OCI-LY1 (cell line): ENCODE measurements around the gene CDH6.

Experiments
- CTCF ChIP-seq: fragments of 200-600 bp; sonication (generic), shearing (Covaris generic); IDR thresholded peaks from 2 replicates; pipeline ENCODE4 v1.5.1; 2017; ENCODE audit warnings: mild to moderate bottlenecking, antibody characterized with exemption, low read length, moderate library complexity, mixed read lengths
- EZH2 ChIP-seq: fragments of 200-600 bp; sonication (generic), shearing (Covaris generic); IDR thresholded peaks from 2 replicates; pipeline ENCODE4 v1.8.0; 2017; ENCODE audit warnings: borderline replicate concordance, mixed run types, mild to moderate bottlenecking, antibody characterized with exemption, low read length, moderate library complexity, mixed read lengths

GRCh38 chr5:31215236-31215635 is 21.8 kb downstream of the CDH6 start:
- TF ChIP-seq CTCF (no peak), EZH2 (no peak)
